Esophagus muscularis mucosa (tissue), 4 donors: ENCODE results near the gene SPTLC3.

Experiments
- EP300 ChIP-seq: sonication (generic); formaldehyde crosslinking; IDR thresholded peaks from one replicate; pipeline ENCODE4 v1.6.1; 2017; ENCODE audit warnings: antibody characterized with exemption
- POLR2A ChIP-seq: fragments of 450-650 bp; IDR thresholded peaks from one replicate; pipeline ENCODE4 v1.6.1; 2017; ENCODE audit warnings: antibody characterized with exemption, moderate library complexity, mild to moderate bottlenecking, low read depth
- POLR2AphosphoS5 ChIP-seq, 2 donors: sonication (generic); formaldehyde crosslinking; IDR thresholded peaks; one replicate each; pipeline ENCODE4 v1.6.1; 2017; ENCODE audit warnings: antibody characterized with exemption in 2 of 2
- TF ChIP-seq, protein P1 (sequence below), 3 experiments: fragments of 200-600 bp in 2 of 3; fragments of 450-650 bp in 1 of 3; sonication (generic) in 2 of 3; IDR thresholded peaks; one replicate each; pipeline ENCODE4 v1.5.1; 2017 to 2019; ENCODE audit warnings: antibody characterized with exemption in 3 of 3, mild to moderate bottlenecking in 2 of 3, moderate library complexity in 1 of 3

- no peak for TF ChIP-seq POLR2A
- no peak for TF ChIP-seq EP300
- no peak for TF ChIP-seq POLR2AphosphoS5 (IDR thresholded peaks at IDR 0.05)
- TF ChIP-seq, protein P1, sequence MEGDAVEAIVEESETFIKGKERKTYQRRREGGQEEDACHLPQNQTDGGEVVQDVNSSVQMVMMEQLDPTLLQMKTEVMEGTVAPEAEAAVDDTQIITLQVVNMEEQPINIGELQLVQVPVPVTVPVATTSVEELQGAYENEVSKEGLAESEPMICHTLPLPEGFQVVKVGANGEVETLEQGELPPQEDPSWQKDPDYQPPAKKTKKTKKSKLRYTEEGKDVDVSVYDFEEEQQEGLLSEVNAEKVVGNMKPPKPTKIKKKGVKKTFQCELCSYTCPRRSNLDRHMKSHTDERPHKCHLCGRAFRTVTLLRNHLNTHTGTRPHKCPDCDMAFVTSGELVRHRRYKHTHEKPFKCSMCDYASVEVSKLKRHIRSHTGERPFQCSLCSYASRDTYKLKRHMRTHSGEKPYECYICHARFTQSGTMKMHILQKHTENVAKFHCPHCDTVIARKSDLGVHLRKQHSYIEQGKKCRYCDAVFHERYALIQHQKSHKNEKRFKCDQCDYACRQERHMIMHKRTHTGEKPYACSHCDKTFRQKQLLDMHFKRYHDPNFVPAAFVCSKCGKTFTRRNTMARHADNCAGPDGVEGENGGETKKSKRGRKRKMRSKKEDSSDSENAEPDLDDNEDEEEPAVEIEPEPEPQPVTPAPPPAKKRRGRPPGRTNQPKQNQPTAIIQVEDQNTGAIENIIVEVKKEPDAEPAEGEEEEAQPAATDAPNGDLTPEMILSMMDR (IDR thresholded peaks at IDR 0.05), result no peak
Measured at GRCh38 chr20:13037727-13038126, 29.0 kb downstream of the SPTLC3 start.
